Neural cell (in vitro differentiated cells): ENCODE data around the gene IL1R2.

Source experiments
- EP300 ChIP-seq: fragments of 450-650 bp; conservative IDR thresholded peaks from 2 replicates; pipeline ENCODE4 v1.6.1; 2014; ENCODE audit warnings: antibody characterized with exemption, mild to moderate bottlenecking, moderate library complexity; ENCODE audit not compliant: poor library complexity, severe bottlenecking
- EZH2 ChIP-seq: fragments of 200-600, 300-800 bp; shearing (Covaris generic), sonication (generic); IDR thresholded peaks from 2 replicates; pipeline ENCODE4 v1.6.1; 2014; ENCODE audit warnings: antibody characterized with exemption, low read length, borderline replicate concordance, mild to moderate bottlenecking; ENCODE audit not compliant: insufficient read depth, poor library complexity, severe bottlenecking
- MXI1 ChIP-seq: fragments of 450-650 bp; conservative IDR thresholded peaks from 2 replicates; pipeline ENCODE4 v1.6.1; 2014; ENCODE audit warnings: antibody characterized with exemption, mild to moderate bottlenecking; ENCODE audit not compliant: poor library complexity, severe bottlenecking
- POLR2AphosphoS5 ChIP-seq: IDR thresholded peaks from 2 replicates; pipeline ENCODE4 v1.6.1; 2012
- RAD21 ChIP-seq: fragments of 450-650 bp; conservative IDR thresholded peaks from 2 replicates; pipeline ENCODE4 v1.6.1; 2014; ENCODE audit warnings: antibody characterized with exemption, mild to moderate bottlenecking, moderate library complexity
- SMC3 ChIP-seq: fragments of 450-650 bp; conservative IDR thresholded peaks from 2 replicates; pipeline ENCODE4 v1.6.1; 2014; ENCODE audit warnings: antibody characterized with exemption, mild to moderate bottlenecking, moderate library complexity; ENCODE audit not compliant: poor library complexity
- TF ChIP-seq, protein P1 (sequence below): fragments of 450-650 bp; IDR thresholded peaks from 2 replicates; pipeline ENCODE4 v1.5.1; 2014; ENCODE audit warnings: antibody characterized with exemption, mild to moderate bottlenecking, moderate library complexity; ENCODE audit not compliant: poor library complexity, severe bottlenecking

GRCh38 chr2:101975171-101975870 is 16.4 kb upstream of the IL1R2 start:
- TF ChIP-seq RAD21 (no peak), SMC3 (no peak), EZH2 (no peak), POLR2AphosphoS5 (no peak), EP300 (no peak), MXI1 (no peak)
- TF ChIP-seq, protein P1, sequence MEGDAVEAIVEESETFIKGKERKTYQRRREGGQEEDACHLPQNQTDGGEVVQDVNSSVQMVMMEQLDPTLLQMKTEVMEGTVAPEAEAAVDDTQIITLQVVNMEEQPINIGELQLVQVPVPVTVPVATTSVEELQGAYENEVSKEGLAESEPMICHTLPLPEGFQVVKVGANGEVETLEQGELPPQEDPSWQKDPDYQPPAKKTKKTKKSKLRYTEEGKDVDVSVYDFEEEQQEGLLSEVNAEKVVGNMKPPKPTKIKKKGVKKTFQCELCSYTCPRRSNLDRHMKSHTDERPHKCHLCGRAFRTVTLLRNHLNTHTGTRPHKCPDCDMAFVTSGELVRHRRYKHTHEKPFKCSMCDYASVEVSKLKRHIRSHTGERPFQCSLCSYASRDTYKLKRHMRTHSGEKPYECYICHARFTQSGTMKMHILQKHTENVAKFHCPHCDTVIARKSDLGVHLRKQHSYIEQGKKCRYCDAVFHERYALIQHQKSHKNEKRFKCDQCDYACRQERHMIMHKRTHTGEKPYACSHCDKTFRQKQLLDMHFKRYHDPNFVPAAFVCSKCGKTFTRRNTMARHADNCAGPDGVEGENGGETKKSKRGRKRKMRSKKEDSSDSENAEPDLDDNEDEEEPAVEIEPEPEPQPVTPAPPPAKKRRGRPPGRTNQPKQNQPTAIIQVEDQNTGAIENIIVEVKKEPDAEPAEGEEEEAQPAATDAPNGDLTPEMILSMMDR, result no peak
